ENCODE measurements around the gene ESD. TPM values are rescaled to one million over a fixed set of nuclear protein-coding genes. Genes with fewer than 3 reads are reported as not detected.
A peak's percentile ranks its signal among the peaks of the same experiment; 100 is the strongest.

ESD gene
- total RNA-seq, 3 donors from 2014 or later, result 110 to 151 (median 118) TPM

- H3K27me3 ChIP-seq, result no peaks in the 10 kb centered on the region
- intact Hi-C loops (cut with DNase I; ENCODE audit: low total_unique reads), result no loop called here
- TF ChIP-seq POLR2AphosphoS5 (IDR thresholded peaks at IDR 0.05) (no peak), CTCF (IDR thresholded peaks at IDR 0.05) (no peak), POLR2A (IDR thresholded peaks at IDR 0.05) (no peak)
- H3K36me3 ChIP-seq, result no peaks in the 10 kb centered on the region
- peak overlapping the region; percentile 81 to 88 (median 88) for H3K4me3 ChIP-seq
- H3K27ac ChIP-seq, result peak overlapping the region; percentile 93
- DNase-seq (ENCODE audit: low spot score in 2 of 2), result no peak
- H3K9me3 ChIP-seq, result no peaks in the 10 kb centered on the region
- no peaks in the 10 kb centered on the region for H3K4me1 ChIP-seq
Measured at GRCh38 chr13:46796129-46796514, 839 bp downstream of the ESD start.

- Histone ChIP-seq H3K27me3 (no peaks in the 10 kb centered on the region), H3K36me3 (no peaks in the 10 kb centered on the region), H3K4me3 (peak overlapping the region in 1 of 3 donors; percentile 81), H3K9me3 (no peaks in the 10 kb centered on the region), H3K27ac (no peak overlapping the region), H3K4me1 (no peaks in the 10 kb centered on the region)
- intact Hi-C loops (cut with DNase I; ENCODE audit: low total_unique reads), result no loop called here
- no peak for DNase-seq (ENCODE audit: low spot score in 2 of 2)
- TF ChIP-seq POLR2AphosphoS5 (IDR thresholded peaks at IDR 0.05) (no peak), POLR2A (IDR thresholded peaks at IDR 0.05) (no peak), CTCF (IDR thresholded peaks at IDR 0.05) (no peak)
Measured at GRCh38 chr13:46795321-46795720, 1.6 kb downstream of the ESD start.

- Histone ChIP-seq H3K36me3 (no peaks in the 10 kb centered on the region), H3K9me3 (no peaks in the 10 kb centered on the region), H3K27ac (no peak overlapping the region), H3K27me3 (no peaks in the 10 kb centered on the region), H3K4me3 (no peak overlapping the region), H3K4me1 (no peaks in the 10 kb centered on the region)
- intact Hi-C loops (cut with DNase I; ENCODE audit: low total_unique reads), result no loop called here
- DNase-seq (ENCODE audit: low spot score in 2 of 2), result no peak
- no peak for TF ChIP-seq POLR2AphosphoS5 (IDR thresholded peaks at IDR 0.05)
- TF ChIP-seq POLR2A (IDR thresholded peaks at IDR 0.05), result no peak
- TF ChIP-seq CTCF (IDR thresholded peaks at IDR 0.05), result no peak
Measured at GRCh38 chr13:46783504-46783903, 13.5 kb downstream of the ESD start.

DNA sequence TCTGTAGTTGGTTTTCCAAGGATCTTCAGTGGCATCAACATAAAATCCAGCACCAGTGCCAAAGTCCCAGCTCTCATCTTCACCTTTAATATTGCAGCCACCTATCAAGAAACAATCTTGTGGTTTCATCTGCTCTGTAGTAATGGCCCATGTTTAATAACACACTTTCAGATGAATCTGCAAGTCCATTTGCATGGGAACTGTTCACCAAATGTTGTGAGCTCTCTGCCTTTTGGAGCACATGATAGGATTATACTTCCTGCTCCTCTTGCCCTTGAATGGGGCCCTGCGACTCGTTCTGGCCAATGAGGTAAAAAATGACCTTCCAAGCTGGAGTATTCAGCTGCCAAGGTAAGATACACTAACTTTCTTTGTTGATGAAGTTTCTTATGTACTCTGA lies 14.3 kb downstream of the ESD start:
- DNase-seq (ENCODE audit: low spot score in 2 of 2), result no peak
- H3K9me3 ChIP-seq, result no peaks in the 10 kb centered on the region
- intact Hi-C loops (cut with DNase I; ENCODE audit: low total_unique reads), result no loop called here
- H3K4me3 ChIP-seq, result no peak overlapping the region
- no peaks in the 10 kb centered on the region for H3K36me3 ChIP-seq
- H3K27ac ChIP-seq, result no peak overlapping the region
- TF ChIP-seq POLR2A (IDR thresholded peaks at IDR 0.05), result no peak
- no peak for TF ChIP-seq POLR2AphosphoS5 (IDR thresholded peaks at IDR 0.05)
- no peak for TF ChIP-seq CTCF (IDR thresholded peaks at IDR 0.05)
- no peaks in the 10 kb centered on the region for H3K27me3 ChIP-seq
- no peaks in the 10 kb centered on the region for H3K4me1 ChIP-seq

DNA sequence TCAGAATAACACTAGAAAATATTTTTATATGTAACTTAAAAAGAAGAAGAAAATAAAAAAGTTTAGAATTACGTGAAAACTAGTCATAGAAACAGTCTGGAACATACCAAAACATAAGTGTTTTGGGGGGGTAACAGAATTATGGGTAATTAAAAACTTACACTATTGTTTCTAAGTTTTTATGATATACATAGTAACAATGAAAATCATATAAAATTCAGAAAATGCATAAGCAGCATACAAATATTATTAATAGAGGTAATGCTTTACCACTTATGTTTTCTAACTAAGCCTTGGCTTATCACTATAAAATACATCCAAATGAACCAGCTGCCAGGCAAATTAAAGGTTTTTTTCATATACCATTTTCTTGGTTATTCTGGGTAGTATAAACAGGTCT lies 14.9 kb downstream of the ESD start:
- no peaks in the 10 kb centered on the region for H3K9me3 ChIP-seq
- no peaks in the 10 kb centered on the region for H3K27me3 ChIP-seq
- no peaks in the 10 kb centered on the region for H3K36me3 ChIP-seq
- TF ChIP-seq POLR2AphosphoS5 (IDR thresholded peaks at IDR 0.05), result no peak
- TF ChIP-seq POLR2A (IDR thresholded peaks at IDR 0.05), result no peak
- no peak for TF ChIP-seq CTCF (IDR thresholded peaks at IDR 0.05)
- no peaks in the 10 kb centered on the region for H3K4me1 ChIP-seq
- H3K27ac ChIP-seq, result no peak overlapping the region
- H3K4me3 ChIP-seq, result no peak overlapping the region
- intact Hi-C loops (cut with DNase I; ENCODE audit: low total_unique reads), result no loop called here
- no peak for DNase-seq (ENCODE audit: low spot score in 2 of 2)
